GM13977 (cell line): ENCODE data around the gene PPIL1.

Source experiments
- DNase-seq: peaks from one replicate; pipeline ENCODE4 v3.0.0; 2012; ENCODE audit warnings: low spot score
- CTCF ChIP-seq: IDR thresholded peaks from 2 replicates; pipeline ENCODE4 v1.5.1; 2012; ENCODE audit warnings: mild to moderate bottlenecking, control low read depth; ENCODE audit not compliant: insufficient read depth; ENCODE audit errors: extremely low read depth, missing control alignments
- in situ Hi-C: fragments of 300-500 bp; cut with MboI; formaldehyde crosslinking; loops from one replicate; pipeline ENCODE4 v1.12.0; 2022; ENCODE audit warnings: low sequenced_read_pairs, low pct_unique_long_range_greater_than_20kb, mixed read lengths, inconsistent platforms; ENCODE audit not compliant: unreplicated experiment

PPIL1 gene

GRCh38 chr6:36809156-36809555 lies 65.4 kb downstream of the PPIL1 start:
- in situ Hi-C loops = no loop called here
- no peak for TF ChIP-seq CTCF
- DNase-seq = no peak

GRCh38 chr6:36808634-36809033 lies 66.0 kb downstream of the PPIL1 start:
- in situ Hi-C loops = no loop called here
- DNase-seq = no peak
- TF ChIP-seq CTCF = no peak

GRCh38 chr6:36807750-36808149 lies 66.9 kb downstream of the PPIL1 start:
- TF ChIP-seq CTCF = no peak
- in situ Hi-C loops = no loop called here
- DNase-seq = no peak

- DNase-seq = no peak
- in situ Hi-C loops = no loop called here
Observed at GRCh38 chr6:36807143-36807542, 67.5 kb downstream of the PPIL1 start.

GRCh38 chr6:36805917-36806316 lies 68.7 kb downstream of the PPIL1 start:
- in situ Hi-C loops = no loop called here
- DNase-seq = no peak
- TF ChIP-seq CTCF = no peak

More at GRCh38 chr6:36807143-36807542, 67.5 kb downstream of the PPIL1 start:
- TF ChIP-seq CTCF = no peak

GRCh38 chr6:36805096-36805797 lies 69.4 kb downstream of the PPIL1 start:
- DNase-seq = no peak
- in situ Hi-C loops = no loop called here
- TF ChIP-seq CTCF = no peak
